GM21825 (cell line): ENCODE results near the gene ZBTB3.
"Not testable (repeated sequence)": the region's sequence is repeated elsewhere in the genome, so short reads cannot be mapped to it uniquely, and the experiment has no call there.

Experiments used
- ATAC-seq: cut with Tn5 transposase; IDR thresholded peaks from one replicate; pipeline ENCODE4 v1.9.1; 2021; ENCODE audit warnings: mild to moderate bottlenecking, moderate library complexity; ENCODE audit not compliant: unreplicated experiment

Gene ZBTB3

DNA sequence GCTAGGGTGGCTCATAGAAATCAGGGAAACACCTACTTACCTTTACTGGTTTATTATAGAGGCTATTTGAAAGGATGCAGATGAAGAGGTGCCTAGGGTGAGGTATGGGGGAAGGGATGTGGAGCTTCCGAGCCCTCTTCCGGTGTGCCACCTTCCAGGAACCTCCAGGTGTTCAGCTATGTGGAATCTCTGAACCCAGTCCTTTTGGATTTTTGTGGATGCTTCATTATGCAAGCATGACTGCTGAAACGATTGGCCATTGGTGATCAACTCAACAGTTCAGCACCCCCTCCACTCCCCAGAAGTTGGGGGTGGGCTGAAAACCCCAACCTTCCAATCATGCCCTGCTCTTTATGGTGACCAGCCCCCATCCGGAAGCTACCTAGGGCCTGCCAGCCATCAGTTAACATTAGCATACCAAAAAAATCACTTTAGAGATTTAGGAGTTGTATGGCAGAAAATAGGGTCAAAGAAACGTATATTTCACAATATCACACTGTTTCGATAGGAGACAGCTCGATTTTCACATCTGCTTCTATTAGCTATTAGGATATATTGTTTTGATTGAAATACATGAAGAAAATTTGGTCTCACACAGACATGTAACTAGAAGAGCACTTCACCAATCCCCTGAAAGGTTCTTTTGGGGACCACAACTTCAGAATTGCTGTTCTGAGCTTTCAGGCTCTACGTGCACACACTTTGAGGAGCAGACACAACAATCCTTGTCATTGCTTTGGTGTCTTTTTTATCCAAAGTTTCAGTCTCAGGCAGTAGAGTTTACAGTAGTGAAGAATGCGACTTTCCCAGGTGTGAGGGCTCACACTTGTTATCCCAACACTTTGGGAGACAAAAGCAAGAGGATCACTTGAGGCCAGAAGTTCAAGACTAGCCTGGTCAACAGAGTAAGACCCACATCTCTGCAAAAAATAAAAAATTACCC lies 4.2 kb upstream of the ZBTB3 start:
- ATAC-seq = no peak

DNA sequence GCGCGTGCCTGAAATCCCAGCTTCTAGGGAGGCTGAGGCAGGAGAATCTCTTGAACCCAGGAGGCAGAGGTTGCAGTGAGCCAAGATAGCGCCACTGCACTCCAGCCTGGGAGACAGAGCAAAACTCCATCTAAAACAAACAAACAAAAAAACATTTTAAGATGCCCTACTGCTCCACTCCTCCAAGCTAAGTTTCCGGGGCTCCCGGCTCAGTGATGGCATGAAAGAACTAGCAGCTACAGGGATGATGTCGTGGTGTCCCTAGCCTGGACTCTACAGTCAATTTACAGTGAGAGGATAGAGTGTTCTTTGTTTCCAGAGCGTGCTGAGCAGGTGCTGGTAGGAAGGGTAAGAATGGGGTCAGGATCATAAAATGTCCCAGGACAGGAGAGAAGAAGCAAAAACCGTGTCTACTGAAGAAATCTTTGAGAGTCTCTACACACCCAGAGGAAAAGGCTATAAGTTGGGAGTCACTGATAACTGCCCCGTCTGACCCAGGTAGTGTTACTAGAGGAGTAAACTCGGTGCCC lies 1.2 kb upstream of the ZBTB3 start:
- ATAC-seq = no peak

DNA sequence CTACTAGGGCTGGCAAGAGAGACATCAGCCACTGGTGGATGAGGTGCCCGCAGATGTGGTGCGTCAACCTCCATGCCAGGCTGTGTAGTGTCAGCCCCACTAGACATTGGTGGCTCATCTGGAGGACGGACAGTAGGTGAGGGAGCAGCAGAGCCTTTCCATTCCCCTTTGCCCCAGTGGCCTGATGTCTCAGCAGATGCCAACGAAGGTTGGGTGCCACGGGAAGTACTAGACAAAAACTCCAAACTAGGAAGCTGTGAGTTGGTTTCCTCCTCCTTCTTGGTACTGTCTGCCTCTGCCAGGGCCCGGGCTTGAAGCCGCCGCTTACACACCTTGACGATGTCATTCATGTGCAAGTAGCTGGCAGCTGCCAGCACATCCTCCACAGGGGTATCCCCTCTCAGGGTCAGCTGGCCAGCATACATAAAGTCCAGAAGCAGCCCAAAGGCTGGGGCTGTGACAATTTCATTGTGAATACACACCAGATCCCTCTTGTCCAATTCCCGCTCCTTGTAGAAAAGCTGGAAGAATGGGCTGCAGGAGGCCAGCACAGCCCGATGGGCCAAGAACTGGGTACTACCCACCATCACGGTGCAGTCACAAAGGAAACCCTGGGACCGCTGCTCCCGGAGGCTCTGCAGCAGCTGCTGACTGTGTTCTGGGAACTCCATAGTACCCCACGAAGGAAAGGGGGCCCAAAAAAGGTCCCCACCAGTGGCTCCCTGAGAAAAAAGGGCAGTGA lies 795 bp downstream of the ZBTB3 start:
- no peak for ATAC-seq

DNA sequence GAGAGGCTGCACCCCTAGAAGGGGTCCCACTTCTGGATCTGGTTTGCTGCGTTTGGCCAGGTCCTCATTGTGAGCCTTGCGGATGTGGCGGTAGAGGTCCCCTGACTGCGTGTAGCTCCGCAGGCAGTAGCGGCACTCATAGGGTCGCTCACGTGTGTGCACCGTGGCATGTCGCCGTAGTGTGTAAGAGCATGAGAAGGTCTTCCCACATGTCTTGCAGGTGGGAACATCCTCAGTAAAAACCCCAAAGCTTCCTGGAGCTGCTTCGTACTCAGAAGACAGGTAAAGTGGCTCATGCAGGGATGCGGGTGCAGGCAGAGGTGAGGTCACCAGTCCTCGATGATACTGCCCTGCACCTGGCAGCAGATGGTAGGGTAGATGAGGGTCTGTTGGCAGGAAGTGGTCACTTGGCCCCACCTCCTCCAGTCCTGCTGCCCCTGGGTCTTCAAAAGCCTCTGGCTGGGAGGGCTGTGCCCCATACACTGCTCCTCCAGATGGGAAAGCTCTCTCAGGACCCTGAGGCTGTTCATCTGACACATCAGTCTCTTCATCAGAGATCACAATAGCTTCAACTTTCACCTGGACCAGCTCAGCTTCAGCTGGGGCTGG lies 1.7 kb downstream of the ZBTB3 start:
- ATAC-seq = no peak

DNA sequence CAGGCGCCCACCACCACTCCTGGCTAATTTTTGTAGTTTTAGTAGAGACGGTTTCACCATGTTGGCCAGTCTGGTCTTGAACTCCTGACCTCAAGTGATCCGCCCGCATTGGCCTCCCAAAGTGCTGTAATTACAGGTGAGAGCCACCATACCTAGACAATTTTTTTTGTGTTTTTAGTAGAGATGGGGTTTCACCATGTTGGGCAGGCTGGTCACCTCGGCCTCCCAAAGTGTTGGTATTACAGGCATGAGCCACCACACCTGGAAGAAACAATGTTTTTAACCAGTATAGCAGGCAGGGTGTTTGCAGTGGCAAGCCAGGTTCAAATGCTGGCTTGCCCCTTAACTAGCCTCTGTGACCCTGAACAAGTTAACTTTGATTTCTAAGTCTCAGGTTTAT lies 4.0 kb downstream of the ZBTB3 start:
- not testable (repeated sequence) for ATAC-seq

DNA sequence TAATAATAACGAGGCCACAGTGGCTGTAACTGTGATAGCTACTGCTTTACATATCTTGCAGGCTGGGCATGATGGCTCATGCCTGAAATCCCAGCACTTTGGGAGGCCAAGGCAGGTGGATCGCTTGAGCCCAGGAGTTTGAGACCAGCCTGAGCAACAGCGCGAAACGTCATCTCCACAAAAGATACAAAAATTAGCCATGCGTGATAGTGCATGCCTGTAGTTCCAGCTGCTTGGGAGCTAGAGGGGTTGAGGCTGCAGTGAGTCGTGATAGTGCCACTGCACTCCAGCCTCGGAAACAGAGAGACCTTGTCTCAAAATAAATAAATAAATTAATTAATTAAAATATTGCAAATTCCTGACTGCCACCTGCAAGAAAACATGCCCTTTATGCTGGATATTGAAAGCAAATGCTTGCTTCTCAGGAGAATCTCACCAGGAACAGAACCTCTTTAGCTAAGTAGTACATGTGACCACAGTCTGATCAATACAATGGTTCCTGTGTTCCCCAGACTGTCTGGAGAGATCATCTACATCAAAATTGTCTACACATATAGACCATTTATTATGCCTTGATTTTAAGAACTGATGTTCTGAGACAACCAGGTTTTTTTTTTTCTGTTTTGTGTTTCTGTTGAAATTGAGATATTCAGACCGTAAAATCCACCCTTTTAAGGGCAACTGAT lies 6.3 kb downstream of the ZBTB3 start:
- no peak for ATAC-seq

DNA sequence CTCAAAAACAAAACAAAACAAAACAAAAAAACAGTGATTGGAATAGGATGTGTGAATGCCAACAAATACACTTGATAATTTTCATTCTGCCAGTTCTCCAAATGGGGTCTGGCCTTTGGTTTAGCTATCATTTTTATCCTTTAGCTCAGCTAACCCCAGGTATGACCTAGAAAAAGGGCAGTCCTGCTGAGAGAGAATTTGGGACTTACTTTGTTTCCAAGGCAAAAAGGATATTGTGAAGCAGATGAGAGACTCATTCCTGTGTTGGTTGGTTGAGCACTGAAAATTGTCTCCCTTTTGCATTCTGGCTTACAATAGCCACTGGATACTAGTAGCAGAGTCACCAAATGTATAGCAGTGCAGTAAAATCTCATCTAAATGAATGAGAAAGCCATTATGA lies 16.8 kb downstream of the ZBTB3 start:
- ATAC-seq = no peak

DNA sequence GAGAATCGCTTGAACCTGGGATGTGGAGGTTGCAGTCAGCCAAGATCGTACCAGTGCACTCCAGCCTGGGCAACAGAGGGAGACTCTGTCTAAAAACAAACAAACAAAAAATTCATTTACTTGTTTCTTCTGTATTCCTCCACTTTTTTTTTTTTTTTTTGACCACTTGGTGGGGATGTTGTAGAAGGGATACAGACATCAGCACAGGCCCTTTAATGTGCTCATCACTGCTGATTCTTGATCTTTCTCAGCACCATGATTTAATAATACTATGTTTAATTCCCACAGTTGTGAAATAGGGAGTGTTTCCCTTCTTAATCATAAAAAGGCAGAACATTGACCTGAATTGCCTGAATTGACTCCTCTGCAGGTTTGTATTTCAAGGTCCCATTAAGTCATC lies 21.1 kb downstream of the ZBTB3 start:
- ATAC-seq = no peak

DNA sequence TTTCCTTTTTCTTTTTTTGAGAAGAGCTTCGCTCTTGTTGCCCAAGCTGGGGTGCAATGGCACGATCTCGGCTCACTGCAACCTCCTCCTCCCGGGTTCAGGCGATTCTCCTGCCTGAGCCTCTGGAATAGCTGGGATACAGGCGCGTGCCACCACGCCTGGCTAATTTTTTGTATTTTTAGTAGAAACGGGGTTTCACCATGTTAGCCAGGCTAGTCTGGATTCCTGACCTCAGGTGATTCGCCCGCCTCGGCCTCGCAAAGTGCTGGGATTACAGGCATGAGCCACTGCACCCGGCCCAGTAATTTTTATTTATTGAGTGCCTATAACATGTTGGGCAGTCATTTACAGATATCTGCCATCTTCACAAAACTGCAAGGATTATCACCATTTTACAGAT lies 23.9 kb downstream of the ZBTB3 start:
- ATAC-seq = not testable (repeated sequence)

DNA sequence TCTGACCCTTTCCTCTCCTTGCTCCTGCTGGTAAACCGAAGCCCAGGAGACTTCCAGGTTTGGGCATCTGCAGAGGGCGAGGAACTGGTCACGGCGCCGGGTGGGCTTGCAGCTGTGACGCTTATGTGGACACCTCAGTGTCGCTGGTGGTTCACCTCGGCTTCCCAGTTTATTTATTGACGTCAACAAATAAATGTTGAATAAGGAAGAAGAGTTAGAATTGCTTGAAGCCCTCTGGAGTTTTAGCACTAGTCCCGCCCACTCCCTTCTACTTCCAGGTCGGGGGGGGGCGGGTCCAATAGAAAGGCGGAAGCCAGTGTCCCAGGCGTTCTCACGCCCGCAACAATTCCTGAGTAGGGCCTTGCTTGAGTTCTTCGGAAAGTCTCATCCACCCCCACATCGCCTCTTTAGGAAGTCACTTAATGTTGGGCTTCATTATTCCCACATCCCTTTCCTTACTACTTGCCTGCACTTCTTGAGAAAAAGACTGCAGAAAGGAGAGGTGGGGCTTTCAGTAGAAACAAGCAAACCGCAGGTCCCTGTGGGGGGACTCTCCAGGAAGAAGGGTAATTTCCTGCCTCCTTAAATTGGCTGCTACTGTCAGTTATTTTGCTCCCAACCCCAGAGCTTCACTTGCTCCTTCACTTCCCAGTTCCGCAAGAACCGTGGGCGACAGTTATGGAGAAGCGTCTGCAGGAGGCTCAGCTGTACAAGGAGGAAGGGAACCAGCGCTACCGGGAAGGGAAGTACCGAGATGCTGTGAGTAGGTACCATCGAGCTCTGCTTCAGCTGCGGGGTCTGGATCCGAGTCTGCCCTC lies 25.6 kb downstream of the ZBTB3 start, which contains the start of gene TTC9C:
Gene TTC9C, plus strand, starts transcription at position 316 of the 818 bp plus-strand sequence. Its CDS starts 363 bp downstream, at position 679.
- peak; percentile 27 for ATAC-seq

DNA sequence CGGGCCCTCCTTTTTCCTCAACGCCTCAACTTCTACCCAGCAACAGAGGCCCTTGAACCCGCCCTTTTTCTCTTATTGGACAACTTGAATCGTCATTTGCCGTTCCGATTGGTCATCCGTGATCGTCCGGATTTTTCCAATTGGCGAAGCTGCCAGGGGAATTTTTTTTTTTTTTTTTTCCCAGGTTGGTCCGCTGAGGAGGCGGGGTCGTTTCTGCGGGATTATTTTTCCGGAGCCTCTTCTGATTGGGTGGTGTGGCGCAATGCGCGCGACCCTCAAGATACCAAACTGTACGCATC lies 26.1 kb downstream of the ZBTB3 start:
- peak; percentile 52 for ATAC-seq

DNA sequence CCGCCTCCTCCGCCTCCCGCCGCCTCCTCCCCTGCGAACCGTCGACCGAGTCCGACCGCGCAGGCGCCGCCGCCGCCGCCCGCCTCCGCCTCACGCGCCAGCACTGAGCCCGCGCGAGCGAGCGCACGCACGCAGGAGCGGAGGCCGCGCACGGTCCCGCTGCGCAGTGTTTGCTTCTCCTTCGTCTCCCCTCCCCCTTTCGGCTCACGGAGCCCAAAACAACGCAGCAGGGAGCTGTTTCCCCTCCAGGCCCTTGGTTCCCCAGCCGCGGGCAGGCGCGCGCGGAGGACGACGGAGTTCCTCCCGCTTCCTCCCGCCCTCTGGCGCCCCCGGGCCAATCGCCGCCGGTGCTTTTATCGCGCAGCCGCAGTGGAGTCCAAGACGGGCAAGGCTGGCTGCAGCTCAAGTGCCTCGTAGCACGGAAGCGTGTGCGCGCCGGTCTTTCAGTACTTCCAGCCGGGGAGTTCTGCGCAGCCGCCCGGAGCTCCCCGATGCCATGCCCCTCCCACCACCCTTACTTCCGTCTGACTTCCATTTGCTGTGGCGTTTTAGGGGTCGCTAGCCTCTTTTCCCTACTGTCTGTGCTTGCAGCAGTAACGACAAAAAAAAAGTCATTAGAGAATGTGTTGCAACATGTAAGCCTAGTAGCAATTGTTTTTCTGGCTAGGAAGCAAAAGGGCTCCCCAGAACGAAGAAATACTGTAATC lies 26.6 kb downstream of the ZBTB3 start, which contains the start of gene HNRNPUL2:
Gene HNRNPUL2, minus strand, starts transcription at position 293 of the 707 bp plus-strand sequence. CDS start 301 bp downstream, outside the sequence.
- ATAC-seq = peak; percentile 65

DNA sequence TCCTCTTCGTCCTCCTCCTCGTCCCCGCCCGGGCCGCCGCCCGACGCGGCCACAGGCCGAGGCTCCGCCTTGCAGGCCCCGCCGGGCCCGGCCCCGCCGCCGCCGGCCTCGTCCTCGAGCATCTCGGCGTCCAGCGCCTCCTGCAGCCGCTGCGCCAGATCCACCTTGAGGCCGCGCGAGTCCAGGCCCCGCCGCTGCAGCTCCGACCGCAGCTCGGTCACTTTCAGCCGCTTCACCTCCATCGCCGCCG lies 27.1 kb downstream of the ZBTB3 start:
- no peak for ATAC-seq

DNA sequence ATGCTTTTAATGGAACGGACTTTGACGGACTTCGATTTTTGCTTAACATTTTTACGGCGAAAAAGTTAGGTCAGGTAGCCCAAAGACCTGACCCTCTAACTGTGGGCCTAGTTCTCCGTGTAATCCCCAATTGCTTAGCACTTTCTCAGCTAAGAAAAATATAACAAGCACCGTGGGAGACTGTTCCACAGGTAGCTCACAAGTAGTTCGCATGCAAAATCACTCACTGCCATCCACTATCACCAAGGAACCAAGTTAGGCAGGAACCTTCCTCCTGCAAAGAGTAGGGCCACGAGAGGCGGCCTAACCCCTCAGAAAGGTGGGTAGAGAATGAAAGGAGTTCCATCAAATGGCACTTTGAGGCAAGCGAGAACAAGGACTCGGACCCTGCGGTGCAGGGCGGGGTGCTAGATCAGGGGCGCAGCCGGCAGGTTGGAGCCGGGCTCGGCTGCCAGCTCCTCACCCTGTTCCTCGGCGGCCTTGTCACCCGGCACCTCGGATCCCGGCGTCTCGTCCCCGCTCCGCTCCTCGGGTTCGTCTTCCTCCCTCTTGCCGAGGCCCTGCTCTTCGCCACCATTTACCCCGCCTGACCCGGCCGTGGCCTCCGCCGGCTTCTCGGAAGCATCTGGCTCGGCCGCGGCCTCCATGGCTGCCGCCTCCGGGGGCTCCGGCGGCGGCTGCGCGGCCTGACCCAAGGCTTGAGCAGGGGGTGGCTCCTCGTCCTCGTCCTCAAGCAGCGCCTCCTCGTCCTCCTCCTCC lies 27.6 kb downstream of the ZBTB3 start:
- ATAC-seq = peak; percentile 0

DNA sequence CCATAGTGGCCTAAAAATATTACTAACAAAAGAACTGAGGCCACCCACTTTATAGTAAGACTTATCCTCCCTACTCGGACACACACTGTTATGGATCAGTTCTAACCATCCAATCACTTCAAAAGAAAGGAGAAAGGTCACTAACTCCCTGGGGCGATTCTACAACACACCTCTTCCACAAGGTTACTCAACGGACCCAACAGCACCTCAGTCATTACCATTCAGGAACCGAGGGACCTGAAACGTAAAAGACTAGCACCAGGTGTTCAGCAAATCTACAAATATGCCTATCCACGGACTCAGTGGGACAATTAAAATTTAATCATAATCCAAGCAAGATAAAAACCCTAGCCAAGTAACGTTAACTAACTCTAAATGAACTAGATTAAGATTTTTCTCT lies 28.3 kb downstream of the ZBTB3 start:
- ATAC-seq = no peak

DNA sequence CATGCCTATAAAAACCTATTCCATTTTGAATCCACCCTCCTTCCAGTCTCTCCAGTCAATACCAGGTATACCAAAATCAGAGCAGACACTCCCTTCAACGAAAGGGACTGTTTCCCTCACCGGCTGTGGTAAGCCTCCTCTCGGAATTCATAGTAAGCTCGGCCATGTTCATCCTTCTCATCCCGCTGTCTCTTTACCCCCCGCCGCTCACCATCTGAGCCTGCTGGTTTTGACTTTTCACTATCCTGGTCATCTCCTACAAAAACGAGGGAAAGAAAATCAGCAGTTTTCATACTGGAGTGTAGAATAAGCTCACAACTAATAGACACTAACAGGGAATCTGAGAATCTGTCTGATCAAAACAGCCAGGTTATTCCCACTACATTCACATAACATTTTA lies 29.8 kb downstream of the ZBTB3 start:
- no peak for ATAC-seq

DNA sequence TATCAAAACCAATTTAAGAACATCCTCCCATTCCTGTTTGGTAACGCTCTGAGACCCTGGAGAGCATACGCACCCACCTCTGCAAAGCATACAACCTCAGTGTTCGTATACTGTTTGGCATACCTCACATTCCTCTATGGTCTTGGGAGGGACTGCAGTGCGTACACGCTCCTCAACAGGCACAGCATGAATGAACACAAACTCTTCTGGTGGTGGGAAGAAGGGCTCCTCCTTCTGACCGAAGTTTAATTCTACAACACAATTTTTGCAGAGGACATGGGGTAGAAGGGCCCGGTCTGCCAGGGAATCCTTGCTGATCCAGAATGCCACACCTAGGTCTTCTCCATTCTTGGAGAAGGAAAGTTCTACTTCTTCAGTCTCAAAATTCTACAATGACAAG lies 32.0 kb downstream of the ZBTB3 start:
- ATAC-seq = no peak

DNA sequence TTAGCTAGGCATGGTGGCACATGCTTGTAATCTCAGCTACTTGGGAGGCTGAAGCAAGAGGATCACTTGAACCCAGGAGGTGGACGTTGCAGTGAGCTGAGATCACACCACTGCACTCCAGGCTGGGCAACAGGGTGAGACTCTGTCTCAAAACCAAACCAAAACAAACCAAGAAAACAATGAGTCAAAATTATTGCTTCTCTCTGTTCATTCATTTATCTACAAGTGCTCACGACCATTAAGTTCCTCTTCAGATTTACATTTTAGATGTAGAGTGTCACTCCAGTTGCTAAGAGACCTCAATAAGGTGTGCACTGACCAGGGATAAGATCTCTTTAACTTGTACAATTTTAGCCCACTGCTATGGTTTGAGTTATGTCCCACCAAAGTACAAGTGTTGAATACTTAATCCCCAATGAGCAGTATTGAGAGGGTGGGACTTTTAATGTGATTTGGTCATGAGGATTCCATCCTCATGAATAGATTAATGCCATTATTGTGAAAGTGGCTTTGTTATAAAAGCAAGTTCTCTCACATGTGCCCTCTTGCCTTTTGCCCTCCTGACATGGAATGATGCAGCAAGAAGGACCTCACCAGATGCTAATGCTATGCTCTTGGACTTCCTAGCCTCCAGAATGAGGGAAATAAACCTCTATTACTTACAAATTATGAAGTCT lies 34.5 kb downstream of the ZBTB3 start:
- no peak for ATAC-seq
